HG03064 (cell line): ENCODE data around the gene TEX35.
A peak's percentile ranks its signal among the peaks of the same experiment; 100 is the strongest.
"Not testable (repeated sequence)": the region's sequence is repeated elsewhere in the genome, so short reads cannot be mapped to it uniquely, and the experiment has no call there.

Source experiments
- ATAC-seq: cut with Tn5 transposase; IDR thresholded peaks from one replicate; pipeline ENCODE4 v1.9.1; 2021; ENCODE audit warnings: low read depth; ENCODE audit not compliant: unreplicated experiment

Gene TEX35

GRCh38 chr1:178539291-178539690, 26.4 kb downstream of the TEX35 start:
- no peak for ATAC-seq

DNA sequence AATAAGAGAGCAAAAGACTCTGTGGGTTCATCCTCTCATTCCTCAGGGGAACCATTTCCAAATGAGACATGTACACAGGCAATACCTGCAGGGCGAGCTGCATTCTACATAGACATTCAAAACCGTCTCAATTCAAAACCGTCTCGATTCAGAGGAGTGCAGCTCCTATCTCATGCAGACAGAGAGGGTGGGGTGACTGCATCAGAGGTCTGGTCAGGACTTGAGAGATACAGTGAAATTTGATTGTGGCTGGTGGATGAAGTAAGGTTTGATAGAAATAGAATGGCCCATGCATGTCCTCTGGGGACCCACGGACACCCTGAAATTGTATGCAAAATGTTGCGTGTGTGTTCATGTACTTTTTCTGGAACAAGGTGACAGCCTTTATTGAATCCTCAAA, 27.3 kb downstream of the TEX35 start:
- ATAC-seq = no peak

GRCh38 chr1:178540646-178541045, 27.7 kb downstream of the TEX35 start:
- no peak for ATAC-seq

DNA sequence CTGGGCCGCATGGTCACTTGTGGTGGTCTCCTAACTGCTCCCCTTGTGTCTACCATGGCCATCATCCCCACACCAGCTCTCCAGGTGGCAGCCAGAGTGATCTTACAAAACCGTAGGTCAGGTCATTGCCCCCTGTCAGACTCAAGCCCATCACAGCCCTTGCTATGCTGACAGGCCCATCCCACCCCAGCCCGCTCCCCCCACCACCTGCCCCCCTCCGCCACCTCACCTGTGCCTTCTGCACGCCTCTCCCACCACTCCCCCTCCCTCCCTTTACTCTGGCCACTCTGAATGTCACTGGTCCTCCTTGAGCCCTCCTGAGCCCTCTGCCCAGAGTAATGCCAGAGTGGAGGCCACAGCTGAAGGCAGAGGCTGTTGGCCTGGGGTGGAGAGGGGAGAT, 28.5 kb downstream of the TEX35 start:
- ATAC-seq = no peak

GRCh38 chr1:178541829-178542553, 29.1 kb downstream of the TEX35 start:
- peak; percentile 60 for ATAC-seq

DNA sequence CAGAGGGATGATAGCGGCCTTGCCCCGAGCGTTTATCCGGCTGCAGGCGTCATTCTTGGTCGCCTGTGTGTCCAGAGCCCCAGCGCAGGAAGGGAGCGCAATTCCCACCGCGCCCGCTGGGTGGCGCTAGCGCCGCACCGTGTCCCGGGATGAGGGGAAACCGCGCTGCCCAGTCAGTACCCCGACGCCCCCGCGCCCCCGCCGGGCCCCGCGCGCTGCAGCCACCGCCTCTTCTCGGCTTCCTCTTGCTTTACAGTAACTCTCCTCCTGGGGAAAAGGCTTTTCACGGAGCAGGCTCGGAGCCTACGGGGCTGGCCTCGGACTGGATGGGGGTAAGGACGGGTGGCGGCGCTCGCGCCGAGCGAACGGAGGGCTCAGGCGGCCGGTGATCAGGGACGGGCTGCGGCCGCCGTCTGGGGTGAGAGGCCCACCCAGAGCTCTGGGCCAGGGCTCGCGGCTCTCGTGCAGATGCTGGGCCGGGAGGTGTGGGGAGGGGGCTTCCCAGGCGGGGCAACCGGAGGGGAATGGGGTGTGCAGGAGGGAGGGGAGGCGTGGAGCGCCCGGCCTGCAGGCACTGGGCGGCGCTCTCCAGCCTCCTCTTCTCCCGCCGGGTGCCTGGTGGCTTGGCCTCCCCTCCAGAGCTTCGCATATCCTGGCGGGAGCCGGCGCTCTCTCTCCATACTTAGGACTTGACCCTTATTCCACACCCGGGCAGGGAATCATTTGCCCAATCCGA, 29.8 kb downstream of the TEX35 start:
- peak; percentile 63 for ATAC-seq

- ATAC-seq = peak; percentile 39
Measured at GRCh38 chr1:178543290-178543607, 30.3 kb downstream of the TEX35 start.

- ATAC-seq = no peak
Measured at GRCh38 chr1:178544531-178544930, 31.6 kb downstream of the TEX35 start.

DNA sequence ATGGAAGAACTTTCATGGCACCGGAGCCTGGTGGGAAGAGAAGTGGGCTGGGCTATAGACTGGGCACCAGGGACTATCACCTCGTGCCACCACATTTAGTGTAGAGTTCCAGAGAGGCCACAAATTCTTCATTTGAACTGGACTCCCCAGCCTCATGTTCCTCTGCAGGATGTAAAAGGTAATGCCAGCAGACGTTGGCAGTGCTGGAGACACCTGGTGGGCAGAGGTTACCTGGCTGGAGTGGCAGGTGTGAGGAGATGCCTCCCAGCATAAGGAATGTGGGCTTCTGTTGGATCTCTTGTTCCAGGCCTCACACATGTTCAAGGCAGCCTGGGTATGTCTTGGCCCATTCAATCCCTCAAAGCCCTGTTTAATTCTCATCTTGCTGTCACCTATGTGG, 35.2 kb downstream of the TEX35 start:
- no peak for ATAC-seq

DNA sequence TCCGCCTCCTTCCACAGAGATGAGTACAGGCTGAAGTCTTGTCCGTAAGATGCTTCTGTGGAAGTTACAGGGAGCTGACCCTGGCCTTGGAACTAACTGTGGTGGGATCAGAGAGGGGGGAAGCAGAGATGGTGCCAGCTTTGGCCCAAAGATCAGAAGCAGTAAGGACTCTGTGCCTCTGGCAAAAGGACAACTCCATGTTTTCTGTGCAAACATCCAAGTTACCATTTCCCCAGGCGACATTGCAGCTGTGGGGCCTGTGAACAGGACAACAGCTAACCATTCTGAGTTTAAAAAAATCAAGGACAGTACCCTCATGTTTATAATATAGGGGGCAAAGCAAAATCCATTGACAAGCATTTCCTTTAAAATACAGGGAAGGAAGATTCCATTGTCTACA, 38.4 kb downstream of the TEX35 start:
- no peak for ATAC-seq

DNA sequence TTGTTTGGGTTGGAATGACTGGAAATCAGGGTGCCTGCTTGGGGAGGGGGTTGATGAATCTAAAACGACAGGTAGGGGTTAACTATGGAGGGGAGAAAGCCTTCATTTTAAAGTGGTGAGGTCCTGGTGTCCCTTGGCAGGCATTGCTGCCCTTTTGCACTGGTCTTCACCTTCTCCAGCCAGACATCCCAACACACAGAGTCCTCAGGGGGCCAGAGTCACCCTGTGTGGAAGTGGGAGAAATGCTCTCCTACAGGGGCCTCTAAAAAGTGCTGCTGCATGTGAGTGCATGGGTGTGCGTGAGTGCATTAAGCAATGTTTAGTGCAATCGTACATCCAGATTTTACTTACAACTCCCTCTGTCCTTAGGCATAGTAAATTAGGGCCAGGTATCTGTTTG, 39.0 kb downstream of the TEX35 start:
- ATAC-seq = no peak

DNA sequence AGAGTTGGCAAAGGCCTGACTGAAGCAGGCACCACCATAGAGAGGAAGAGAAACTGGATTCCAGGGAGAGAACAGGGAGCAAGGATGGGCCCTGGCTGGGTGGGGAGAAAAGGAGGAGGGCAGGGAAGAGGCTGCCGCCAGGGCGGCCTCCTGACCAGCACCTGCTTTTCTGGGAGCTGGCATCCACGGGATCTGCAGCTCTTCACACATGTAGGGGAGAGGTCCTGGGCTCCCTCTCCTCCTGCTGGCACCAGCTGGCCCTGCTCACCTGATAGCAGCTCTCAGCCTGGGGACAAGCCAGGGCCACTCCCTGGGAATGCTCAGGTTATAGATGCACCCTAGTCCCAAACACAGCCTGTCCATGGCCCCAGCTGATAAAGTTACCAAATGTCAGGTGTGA, 39.9 kb downstream of the TEX35 start:
- ATAC-seq = no peak

GRCh38 chr1:178554351-178554750, 41.4 kb downstream of the TEX35 start:
- ATAC-seq = not testable (repeated sequence)

DNA sequence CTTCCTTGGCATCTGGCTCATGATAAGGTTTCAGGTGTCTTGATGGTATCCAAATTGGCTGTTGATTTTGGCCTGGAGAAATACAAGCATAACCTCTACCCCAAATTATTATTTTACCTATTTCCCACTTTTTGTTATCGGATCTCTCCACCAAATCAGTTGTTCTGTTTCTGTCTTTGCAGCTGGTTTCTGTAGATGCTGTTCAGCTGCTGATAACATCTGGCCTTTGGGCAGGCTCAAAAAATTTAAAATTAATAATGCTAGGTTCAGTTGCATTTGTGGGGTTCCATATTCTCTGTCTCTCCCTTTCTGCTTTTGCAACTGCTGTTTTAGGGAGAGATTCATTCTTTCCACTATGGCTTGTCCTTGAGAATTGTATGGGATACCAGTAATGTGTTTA, 42.7 kb downstream of the TEX35 start:
- ATAC-seq = not testable (repeated sequence)

GRCh38 chr1:178558816-178559215, 45.9 kb downstream of the TEX35 start:
- ATAC-seq = not testable (repeated sequence)

- ATAC-seq = no peak
Measured at GRCh38 chr1:178560871-178561376, 48.0 kb downstream of the TEX35 start.

DNA sequence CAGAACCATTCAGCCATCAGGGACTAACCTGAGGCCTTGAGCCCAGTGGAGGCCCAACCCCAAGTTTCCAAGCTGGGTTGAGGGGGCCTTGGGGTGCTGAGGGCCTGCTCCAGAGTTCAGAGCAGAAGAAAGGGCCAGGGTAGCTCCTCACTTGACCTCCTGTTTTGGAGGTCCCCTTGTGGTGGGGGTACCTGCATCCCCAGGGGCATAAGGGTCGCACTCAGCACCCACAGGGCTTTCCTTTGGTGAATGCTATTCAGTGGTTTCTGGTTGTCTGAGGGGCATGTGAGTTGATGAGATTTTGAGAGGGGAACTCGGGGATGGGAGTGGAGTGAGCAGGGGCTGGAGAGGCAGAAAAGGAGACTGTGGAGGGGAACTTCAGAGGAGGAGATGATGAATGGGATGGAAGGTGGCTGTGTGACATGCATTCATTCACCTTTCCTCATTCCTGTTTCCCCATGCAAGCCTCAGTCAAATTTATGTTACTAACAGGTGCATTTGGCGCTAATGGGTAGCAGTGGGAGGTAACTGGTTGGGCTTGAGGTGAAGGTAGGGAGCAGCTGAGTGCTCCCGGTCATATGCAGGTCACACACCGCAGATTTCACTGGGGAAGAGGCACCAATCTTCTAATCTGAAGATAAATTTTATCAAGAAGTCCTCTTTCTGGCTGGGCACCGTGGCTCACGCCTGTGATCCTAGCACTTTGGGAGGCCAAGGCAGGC, 50.4 kb downstream of the TEX35 start:
- no peak for ATAC-seq

- ATAC-seq = no peak
Measured at GRCh38 chr1:178564086-178564782, 51.3 kb downstream of the TEX35 start.

- no peak for ATAC-seq
Measured at GRCh38 chr1:178564783-178565180, 51.9 kb downstream of the TEX35 start.

- ATAC-seq = no peak
Measured at GRCh38 chr1:178565586-178565985, 52.7 kb downstream of the TEX35 start.

DNA sequence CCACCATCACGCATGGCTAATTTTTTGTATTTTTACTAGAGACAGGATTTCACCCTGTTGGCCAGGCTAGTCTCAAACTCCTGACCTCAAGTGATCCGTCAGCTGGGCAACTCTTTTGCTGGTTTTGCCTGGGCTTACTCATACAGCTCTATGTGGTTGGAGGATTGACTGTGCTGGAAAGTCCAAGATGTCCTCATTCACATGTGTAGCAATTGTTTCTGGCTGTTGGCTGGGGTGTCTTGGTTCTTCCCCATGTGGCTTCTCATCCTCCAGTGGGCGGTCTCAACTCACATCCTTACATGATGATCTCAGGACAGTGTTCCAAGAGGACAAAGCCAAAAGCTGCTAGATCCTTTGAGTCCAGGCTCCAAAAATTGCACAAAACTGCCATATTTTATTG, 53.3 kb downstream of the TEX35 start:
- ATAC-seq = no peak
